ENCODE measurements around the gene DDX3X.

GRCh38 chrX:41314204-41314603 is 19.8 kb upstream of the DDX3X start:
- TF ChIP-seq CTCF (conservative IDR thresholded peaks at IDR 0.05; ENCODE audit: low read length) (no peak), EZH2phosphoT487 (IDR thresholded peaks at IDR 0.05; ENCODE audit: borderline replicate concordance) (no peak)
